ENCODE measurements around the gene WFDC13.
"Not testable (repeated sequence)": the region's sequence is repeated elsewhere in the genome, so short reads cannot be mapped to it uniquely, and the experiment has no call there.

Gene WFDC13

GRCh38 chr20:45701873-45702272 lies at the start of gene WFDC13:
Gene WFDC13, plus strand, starts transcription at chr20:45702038. Its CDS starts 86 bp downstream, at chr20:45702124.
- no peak for TF ChIP-seq CTCF (IDR thresholded peaks at IDR 0.05; ENCODE audit: control insufficient read depth, insufficient read depth, low read depth, low read length, missing control alignments)
- no peak for DNase-seq (ENCODE audit: low read depth)
- no peak within 1 kb of the TSS for H3K4me3 ChIP-seq (ENCODE audit: control insufficient read depth, low read depth, low read length)

- not testable (repeated sequence) for H3K4me3 ChIP-seq (ENCODE audit: control insufficient read depth, low read depth, low read length); DNase-seq (ENCODE audit: low read depth)
Observed at GRCh38 chr20:45657038-45657437, 44.8 kb upstream of the WFDC13 start.

GRCh38 chr20:45670139-45670538 lies 31.7 kb upstream of the WFDC13 start, which contains the start of gene WFDC11:
Gene WFDC11, minus strand, starts transcription at chr20:45670239. Its CDS starts 19,639 bp downstream, at chr20:45650600.
- TF ChIP-seq CTCF (IDR thresholded peaks at IDR 0.05; ENCODE audit: control insufficient read depth, insufficient read depth, low read depth, low read length, missing control alignments) = no peak

GRCh38 chr20:45672765-45673164 lies 29.1 kb upstream of the WFDC13 start:
- H3K4me3 ChIP-seq (ENCODE audit: control insufficient read depth, low read depth, low read length) = no peak overlapping the region
- no peak for DNase-seq (ENCODE audit: low read depth)
- no peak for TF ChIP-seq CTCF (IDR thresholded peaks at IDR 0.05; ENCODE audit: control insufficient read depth, insufficient read depth, low read depth, low read length, missing control alignments)

More at GRCh38 chr20:45670139-45670538, 31.7 kb upstream of the WFDC13 start, which contains the start of gene WFDC11:
- H3K4me3 ChIP-seq (ENCODE audit: control insufficient read depth, low read depth, low read length) = no peak within 1 kb of the TSS
- DNase-seq (ENCODE audit: low read depth) = no peak

GRCh38 chr20:45679650-45680049 lies 22.2 kb upstream of the WFDC13 start:
- no peak overlapping the region for H3K4me3 ChIP-seq (ENCODE audit: control insufficient read depth, low read depth, low read length)
- TF ChIP-seq CTCF (IDR thresholded peaks at IDR 0.05; ENCODE audit: control insufficient read depth, insufficient read depth, low read depth, low read length, missing control alignments) = no peak
- no peak for DNase-seq (ENCODE audit: low read depth)

- TF ChIP-seq CTCF (IDR thresholded peaks at IDR 0.05; ENCODE audit: control insufficient read depth, insufficient read depth, low read depth, low read length, missing control alignments) = peak; percentile 25
- DNase-seq (ENCODE audit: low read depth) = no peak
- no peak overlapping the region for H3K4me3 ChIP-seq (ENCODE audit: control insufficient read depth, low read depth, low read length)
Observed at GRCh38 chr20:45685896-45686295, 15.9 kb upstream of the WFDC13 start.

GRCh38 chr20:45693346-45693745 lies 8.5 kb upstream of the WFDC13 start:
- H3K4me3 ChIP-seq (ENCODE audit: control insufficient read depth, low read depth, low read length); DNase-seq (ENCODE audit: low read depth): not testable (repeated sequence)

- no peak overlapping the region for H3K4me3 ChIP-seq (ENCODE audit: control insufficient read depth, low read depth, low read length)
- TF ChIP-seq CTCF (IDR thresholded peaks at IDR 0.05; ENCODE audit: control insufficient read depth, insufficient read depth, low read depth, low read length, missing control alignments) = no peak
- no peak for DNase-seq (ENCODE audit: low read depth)
Observed at GRCh38 chr20:45695496-45695895, 6.3 kb upstream of the WFDC13 start.

Measured in AG09309 (cell line).